Mucosa of descending colon (tissue), 3 donors: Measurements from ENCODE around the gene FRAS1. TPM values are rescaled to one million over a fixed set of nuclear protein-coding genes. Genes with fewer than 3 reads are reported as not detected.

Experiments
- ATAC-seq: fragments of 200-7000 bp; cut with Tn5 transposase; one replicate; pipeline ENCODE4 v1.9.1; 2020; ENCODE audit warnings: mild to moderate bottlenecking, moderate library complexity
- DNase-seq, 3 donors: peaks; one replicate each; pipeline ENCODE4 v3.0.0-alpha.2; 2020
- H3K36me3 ChIP-seq: fragments of 200-600 bp; one replicate; pipeline ENCODE4 v1.8.0; 2021; ENCODE audit warnings: low read depth, mild to moderate bottlenecking
- H3K4me1 ChIP-seq: fragments of 200-600 bp; one replicate; pipeline ENCODE4 v1.8.0; 2021; ENCODE audit warnings: low read depth, mild to moderate bottlenecking
- H3K4me3 ChIP-seq: fragments of 200-600 bp; one replicate; pipeline ENCODE4 v1.8.0; 2021; ENCODE audit warnings: mild to moderate bottlenecking
- H3K9me3 ChIP-seq: fragments of 200-600 bp; one replicate; pipeline ENCODE4 v1.8.0; 2021; ENCODE audit warnings: mild to moderate bottlenecking
- intact Hi-C, 2 donors: fragments of 100-400 bp; cut with DNase I in 1 of 2; cut with micrococcal nuclease in 1 of 2; formaldehyde crosslinking; loops; one replicate each; pipeline versions ENCODE4 v1.11.0 to v1.11.1; 2022; cut with DNase I, micrococcal nuclease
- total RNA-seq, 3 donors: library from RNA; stranded (reverse); fragmentation: NEBNext Ultra II Directional in 2 of 3; extraction: Animal tissue kit (Norgen Biotek cat#: 25700) in 2 of 3; gene quantifications; one replicate each; pipeline versions ENCODE4 v1.2.1 to v1.2.4, GENCODE V29; 2021 to 2023
- TF ChIP-seq, protein P1 (sequence below): fragments of 200-600 bp; IDR thresholded peaks from one replicate; pipeline ENCODE4 v1.8.0; 2022; ENCODE audit warnings: antibody characterized with exemption, mild to moderate bottlenecking
- donor health status: DM: no; HTN: no; CAD: no; lungs with moderate emphysema.
- donor health status: DM: no; HTN: no; CAD: no.
- donor health status: DM: no; HTN: yes; CAD: no.

FRAS1 gene
- total RNA-seq, 3 donors from 2014 or later, result 1.2 to 9.3 (median 2.2) TPM

GRCh38 chr4:78069859-78070258, 12.7 kb downstream of the FRAS1 start:
- Histone ChIP-seq H3K4me3 (no peak overlapping the region), H3K36me3 (no peaks in the 10 kb centered on the region), H3K9me3 (no peaks in the 10 kb centered on the region), H3K4me1 (no peaks in the 10 kb centered on the region)
- DNase-seq (no peak), ATAC-seq (no peak)
- intact Hi-C loops, result no loop called here
- TF ChIP-seq, protein P1, sequence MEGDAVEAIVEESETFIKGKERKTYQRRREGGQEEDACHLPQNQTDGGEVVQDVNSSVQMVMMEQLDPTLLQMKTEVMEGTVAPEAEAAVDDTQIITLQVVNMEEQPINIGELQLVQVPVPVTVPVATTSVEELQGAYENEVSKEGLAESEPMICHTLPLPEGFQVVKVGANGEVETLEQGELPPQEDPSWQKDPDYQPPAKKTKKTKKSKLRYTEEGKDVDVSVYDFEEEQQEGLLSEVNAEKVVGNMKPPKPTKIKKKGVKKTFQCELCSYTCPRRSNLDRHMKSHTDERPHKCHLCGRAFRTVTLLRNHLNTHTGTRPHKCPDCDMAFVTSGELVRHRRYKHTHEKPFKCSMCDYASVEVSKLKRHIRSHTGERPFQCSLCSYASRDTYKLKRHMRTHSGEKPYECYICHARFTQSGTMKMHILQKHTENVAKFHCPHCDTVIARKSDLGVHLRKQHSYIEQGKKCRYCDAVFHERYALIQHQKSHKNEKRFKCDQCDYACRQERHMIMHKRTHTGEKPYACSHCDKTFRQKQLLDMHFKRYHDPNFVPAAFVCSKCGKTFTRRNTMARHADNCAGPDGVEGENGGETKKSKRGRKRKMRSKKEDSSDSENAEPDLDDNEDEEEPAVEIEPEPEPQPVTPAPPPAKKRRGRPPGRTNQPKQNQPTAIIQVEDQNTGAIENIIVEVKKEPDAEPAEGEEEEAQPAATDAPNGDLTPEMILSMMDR, result no peak

GRCh38 chr4:78070731-78071282, 13.7 kb downstream of the FRAS1 start:
- intact Hi-C loops, result no loop called here
- no peak for ATAC-seq
- TF ChIP-seq, protein P1, result no peak
- no peak for DNase-seq
- H3K9me3 ChIP-seq, result no peaks in the 10 kb centered on the region
- no peaks in the 10 kb centered on the region for H3K36me3 ChIP-seq
- H3K4me1 ChIP-seq, result no peaks in the 10 kb centered on the region
- no peak overlapping the region for H3K4me3 ChIP-seq

GRCh38 chr4:78074759-78075158, 17.6 kb downstream of the FRAS1 start:
- no peak for ATAC-seq
- H3K4me1 ChIP-seq, result no peaks in the 10 kb centered on the region
- H3K9me3 ChIP-seq, result no peaks in the 10 kb centered on the region
- no peaks in the 10 kb centered on the region for H3K36me3 ChIP-seq
- TF ChIP-seq, protein P1, result no peak
- H3K4me3 ChIP-seq, result no peak overlapping the region
- intact Hi-C loops, result no loop called here
- DNase-seq, result no peak

GRCh38 chr4:78075986-78076385, 18.9 kb downstream of the FRAS1 start:
- TF ChIP-seq, protein P1, result no peak
- H3K9me3 ChIP-seq, result no peaks in the 10 kb centered on the region
- intact Hi-C loops, result no loop called here
- no peaks in the 10 kb centered on the region for H3K36me3 ChIP-seq
- DNase-seq (no peak), ATAC-seq (no peak)
- H3K4me1 ChIP-seq, result no peaks in the 10 kb centered on the region
- H3K4me3 ChIP-seq, result no peak overlapping the region

- H3K4me3 ChIP-seq, result no peak overlapping the region
- TF ChIP-seq, protein P1, result no peak
- ATAC-seq (no peak), DNase-seq (no peak)
- intact Hi-C loops, result no loop called here
- H3K36me3 ChIP-seq, result no peaks in the 10 kb centered on the region
- no peaks in the 10 kb centered on the region for H3K4me1 ChIP-seq
- no peaks in the 10 kb centered on the region for H3K9me3 ChIP-seq
Measured at GRCh38 chr4:78078101-78078500, 21.0 kb downstream of the FRAS1 start.
